ENCODE measurements around the gene FER1L5. TPM values are rescaled to one million over a fixed set of nuclear protein-coding genes. Genes with fewer than 3 reads are reported as not detected.
A peak's percentile ranks its signal among the peaks of the same experiment; 100 is the strongest.

The FER1L5 gene
- total RNA-seq, 2 donors from 2014 or later: not detected

DNA sequence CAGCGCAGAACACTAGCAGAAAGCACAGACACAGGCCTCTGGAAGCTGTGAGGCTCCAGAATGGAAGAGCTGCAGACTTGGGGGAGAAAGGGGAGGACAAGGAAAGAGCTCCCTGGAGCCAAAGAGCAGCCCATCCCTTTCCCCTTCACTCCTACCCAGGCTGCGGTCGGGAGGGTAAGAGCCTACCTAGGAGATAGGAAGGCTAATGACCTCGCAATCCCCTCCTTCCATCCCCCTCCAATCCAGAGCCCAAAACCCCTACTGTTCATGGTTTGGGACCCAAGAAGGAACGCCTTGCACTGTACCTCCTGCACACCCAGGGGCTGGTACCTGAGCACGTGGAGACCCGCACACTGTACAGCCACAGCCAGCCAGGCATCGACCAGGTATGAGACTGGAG lies 57.5 kb downstream of the FER1L5 start:
- H3K27ac Mint-ChIP-seq: no peak overlapping the region
- no peaks in the 10 kb centered on the region for H3K27me3 Mint-ChIP-seq
- no peak for DNase-seq (ENCODE audit: low spot score)
- H3K36me3 Mint-ChIP-seq: no peaks in the 10 kb centered on the region
- H3K4me3 Mint-ChIP-seq: no peak overlapping the region
- ATAC-seq: peak in 1 of 2 donors; percentile 8
- H3K9me3 Mint-ChIP-seq: no peaks in the 10 kb centered on the region
- no peaks in the 10 kb centered on the region for H3K4me1 Mint-ChIP-seq (ENCODE audit: low read depth in 2 of 2)

DNA sequence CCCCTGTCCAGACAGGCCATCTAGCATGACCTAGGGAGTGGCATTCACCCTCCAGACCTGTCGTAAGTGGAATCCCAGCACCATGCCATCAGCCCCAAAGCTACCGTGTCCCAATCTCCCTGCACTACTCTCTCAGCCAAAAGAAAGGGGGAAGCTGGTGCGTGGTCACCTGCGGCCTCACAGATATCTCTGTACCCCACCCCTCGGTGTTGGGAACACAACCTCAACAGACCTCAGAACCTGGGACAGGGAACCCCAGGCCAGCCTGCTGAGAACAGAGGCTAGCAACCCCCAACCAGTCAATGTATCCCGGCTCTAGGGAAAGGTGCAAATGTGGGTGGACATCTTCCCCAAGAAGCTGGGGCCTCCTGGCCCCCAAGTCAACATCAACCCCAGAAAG lies 59.1 kb downstream of the FER1L5 start:
- Mint-ChIP-seq H3K4me1 (ENCODE audit: low read depth in 2 of 2) (no peaks in the 10 kb centered on the region), H3K36me3 (no peaks in the 10 kb centered on the region), H3K27me3 (no peaks in the 10 kb centered on the region), H3K4me3 (no peak overlapping the region), H3K27ac (no peak overlapping the region), H3K9me3 (no peaks in the 10 kb centered on the region)
- DNase-seq (ENCODE audit: low spot score): no peak
- no peak for ATAC-seq

DNA sequence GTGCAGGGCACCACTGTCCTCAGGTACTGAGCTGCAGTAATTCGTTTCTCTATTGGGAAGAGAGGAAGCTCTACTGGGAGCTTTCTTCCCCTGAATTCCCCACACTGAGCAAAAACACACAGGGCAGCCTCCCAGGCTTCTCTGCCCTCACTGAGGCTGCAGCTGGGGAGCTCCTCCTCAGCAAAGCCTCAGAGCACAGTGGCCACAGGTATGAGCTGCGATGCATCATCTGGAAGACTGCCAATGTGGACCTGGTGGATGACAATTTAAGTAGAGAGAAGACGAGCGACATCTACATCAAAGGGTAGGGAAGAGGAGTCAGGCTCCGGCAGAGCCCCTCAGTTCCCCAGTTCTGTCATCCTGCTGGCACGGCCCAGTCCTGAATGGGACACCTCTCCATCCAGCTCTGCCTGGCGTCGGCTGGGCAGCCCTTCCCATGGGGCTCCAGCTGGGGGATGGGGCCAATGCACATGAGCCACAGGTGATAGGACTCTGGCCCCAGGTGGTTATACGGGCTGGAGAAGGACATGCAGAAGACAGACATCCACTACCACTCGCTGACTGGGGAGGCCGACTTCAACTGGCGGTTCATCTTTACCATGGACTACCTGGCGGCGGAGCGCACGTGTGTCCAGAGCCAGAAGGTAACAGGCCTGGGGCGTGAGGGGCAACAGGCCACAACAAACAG lies 59.7 kb downstream of the FER1L5 start:
- DNase-seq (ENCODE audit: low spot score) (no peak), ATAC-seq (peak in 1 of 2 donors; percentile 20)
- Mint-ChIP-seq H3K9me3 (no peaks in the 10 kb centered on the region), H3K27ac (no peak overlapping the region), H3K4me1 (ENCODE audit: low read depth in 2 of 2) (no peaks in the 10 kb centered on the region), H3K27me3 (no peaks in the 10 kb centered on the region), H3K4me3 (no peak overlapping the region), H3K36me3 (no peaks in the 10 kb centered on the region)

DNA sequence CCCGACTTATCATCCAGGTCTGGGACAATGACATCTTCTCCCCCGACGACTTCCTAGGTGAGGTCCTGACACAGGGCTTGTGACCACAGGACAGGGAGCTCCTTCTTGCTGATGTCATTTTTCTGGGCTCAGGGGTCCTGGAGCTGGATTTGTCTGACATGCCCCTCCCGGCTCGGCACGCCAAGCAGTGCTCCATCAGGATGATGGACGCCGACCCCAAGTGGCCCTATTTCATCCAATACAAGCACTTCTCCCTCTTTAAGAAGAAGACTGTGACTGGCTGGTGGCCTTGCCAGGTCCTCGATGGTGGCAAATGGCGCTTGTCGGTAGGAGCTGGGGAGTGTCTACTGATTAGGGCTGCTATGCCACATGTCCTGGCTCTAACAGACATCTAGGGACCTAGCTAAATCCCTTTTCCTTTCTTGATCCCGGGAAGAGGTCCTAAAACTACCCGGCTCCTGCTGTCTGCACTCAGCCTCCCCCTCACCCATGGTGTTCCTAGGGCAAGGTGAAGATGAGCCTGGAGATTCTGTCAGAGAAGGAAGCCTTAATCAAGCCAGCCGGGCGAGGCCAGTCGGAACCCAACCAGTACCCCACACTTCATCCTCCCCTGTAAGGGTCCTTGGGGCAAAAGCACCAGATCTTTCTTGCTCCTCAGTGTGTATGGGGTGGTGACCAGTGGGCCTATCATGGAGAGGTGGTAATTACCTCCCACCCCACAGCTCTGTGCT lies 60.6 kb downstream of the FER1L5 start:
- no peak overlapping the region for H3K4me3 Mint-ChIP-seq
- no peaks in the 10 kb centered on the region for H3K27me3 Mint-ChIP-seq
- H3K9me3 Mint-ChIP-seq: no peaks in the 10 kb centered on the region
- no peaks in the 10 kb centered on the region for H3K4me1 Mint-ChIP-seq (ENCODE audit: low read depth in 2 of 2)
- H3K27ac Mint-ChIP-seq: no peak overlapping the region
- no peaks in the 10 kb centered on the region for H3K36me3 Mint-ChIP-seq
- DNase-seq (ENCODE audit: low spot score): no peak
- ATAC-seq: no peak

DNA sequence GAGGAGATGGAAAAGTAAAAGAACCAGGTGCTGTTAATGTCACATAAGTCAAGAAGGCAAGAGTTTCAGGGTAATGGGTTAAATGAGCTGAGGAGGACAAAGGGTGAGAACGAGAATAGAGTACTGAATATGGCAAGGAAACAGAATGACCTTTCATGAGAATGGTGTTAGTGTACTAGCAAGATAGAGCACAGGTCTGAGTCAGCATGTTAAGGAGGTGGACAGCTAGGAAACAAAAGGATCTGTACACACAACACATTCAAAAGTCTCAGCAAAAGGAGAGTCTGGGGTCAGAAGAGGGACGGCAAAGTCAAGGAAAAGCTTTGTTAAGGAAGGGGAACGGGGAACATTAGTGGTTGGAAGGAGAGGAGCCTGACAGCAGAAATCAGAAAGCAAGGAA lies 68.4 kb downstream of the FER1L5 start:
- H3K9me3 Mint-ChIP-seq: no peaks in the 10 kb centered on the region
- DNase-seq (ENCODE audit: low spot score) (no peak), ATAC-seq (no peak)
- no peak overlapping the region for H3K4me3 Mint-ChIP-seq
- H3K27me3 Mint-ChIP-seq: no peaks in the 10 kb centered on the region
- peaks cover 7% of the 10 kb centered on the region for H3K36me3 Mint-ChIP-seq
- H3K4me1 Mint-ChIP-seq (ENCODE audit: low read depth in 2 of 2): no peaks in the 10 kb centered on the region
- no peak overlapping the region for H3K27ac Mint-ChIP-seq

DNA sequence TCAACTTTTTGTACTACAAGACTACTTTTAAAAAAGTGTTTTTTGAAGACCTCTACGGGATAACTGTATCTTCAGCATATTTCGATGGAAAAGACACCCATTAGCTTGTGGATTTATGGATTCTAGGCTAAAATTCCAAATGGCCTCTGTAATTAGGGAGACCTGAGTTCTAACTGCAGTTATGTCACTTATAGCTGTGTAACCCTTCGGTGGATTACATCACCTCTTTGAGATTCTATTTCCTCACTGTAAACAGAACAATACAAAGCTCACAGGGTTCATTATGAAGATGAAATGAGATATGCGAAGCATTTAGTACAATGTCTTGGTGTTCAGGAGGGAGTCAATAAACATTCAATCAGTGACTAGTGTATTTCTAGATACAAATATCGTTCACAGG lies 73.1 kb downstream of the FER1L5 start:
- ATAC-seq (no peak), DNase-seq (ENCODE audit: low spot score) (no peak)
- no peak overlapping the region for H3K4me3 Mint-ChIP-seq
- H3K9me3 Mint-ChIP-seq: no peaks in the 10 kb centered on the region
- H3K4me1 Mint-ChIP-seq (ENCODE audit: low read depth in 2 of 2): no peaks in the 10 kb centered on the region
- no peak overlapping the region for H3K27ac Mint-ChIP-seq
- H3K36me3 Mint-ChIP-seq: peaks cover 5% of the 10 kb centered on the region
- no peaks in the 10 kb centered on the region for H3K27me3 Mint-ChIP-seq

DNA sequence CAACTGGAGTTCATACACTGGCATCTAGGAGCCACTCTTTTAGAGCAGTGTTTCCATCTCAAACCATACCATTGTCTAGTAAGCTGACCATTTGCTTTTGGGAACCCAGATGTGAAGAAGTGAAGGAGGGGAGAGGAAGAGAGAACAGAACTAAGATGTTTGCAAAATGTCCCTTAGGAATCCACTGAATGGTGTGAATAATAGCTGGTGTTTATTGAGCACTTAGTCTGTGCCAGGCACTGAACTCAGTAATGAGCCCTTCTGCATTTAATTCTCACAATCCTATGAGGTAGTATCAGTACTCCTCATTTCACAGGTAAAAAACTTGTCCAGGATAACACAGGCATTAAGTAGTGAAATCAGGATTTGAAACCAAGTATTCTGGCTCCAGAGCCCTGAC lies 73.8 kb downstream of the FER1L5 start:
- DNase-seq (ENCODE audit: low spot score) (no peak), ATAC-seq (no peak)
- Mint-ChIP-seq H3K36me3 (no peaks in the 10 kb centered on the region), H3K27ac (no peak overlapping the region), H3K9me3 (no peaks in the 10 kb centered on the region), H3K4me3 (no peak overlapping the region), H3K4me1 (ENCODE audit: low read depth in 2 of 2) (no peaks in the 10 kb centered on the region), H3K27me3 (no peaks in the 10 kb centered on the region)

DNA sequence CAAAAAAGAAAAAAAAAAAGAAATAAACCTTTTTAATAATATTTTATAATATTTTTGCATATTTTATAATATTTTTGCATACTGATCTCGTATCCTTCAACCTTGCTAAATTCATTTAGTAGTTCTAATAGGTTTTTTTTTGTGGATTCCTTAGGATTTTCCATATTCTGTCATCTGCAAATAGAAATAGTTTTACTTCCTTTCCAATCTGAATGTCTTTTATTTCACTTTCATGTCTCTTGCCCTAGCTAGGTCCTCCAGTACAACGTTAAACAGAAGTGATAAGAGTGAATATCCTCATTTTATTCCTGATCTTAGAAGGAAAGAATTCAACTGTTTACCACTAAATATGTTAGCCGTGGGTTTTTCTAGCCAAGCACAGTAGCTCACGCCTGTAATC lies 83.6 kb downstream of the FER1L5 start:
- no peak overlapping the region for H3K27ac Mint-ChIP-seq

DNA sequence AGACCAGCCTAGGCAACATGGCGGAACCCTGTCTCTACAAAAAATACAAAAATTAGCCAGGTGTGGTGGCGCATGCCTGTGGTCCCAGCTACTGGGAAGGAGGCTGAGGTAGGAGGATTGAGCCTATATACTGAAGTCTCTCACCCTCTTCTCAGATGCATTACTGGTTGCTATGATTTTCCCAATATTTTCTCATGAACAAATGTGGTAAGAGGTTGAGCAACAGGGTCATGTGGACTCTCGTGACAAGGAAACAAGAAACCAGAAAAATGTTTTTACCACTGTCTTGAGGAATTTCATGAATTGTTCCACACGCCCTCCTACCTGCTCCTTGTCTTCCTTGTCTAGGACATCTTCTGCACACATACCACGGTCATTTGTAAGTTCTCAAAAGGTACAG lies 84.9 kb downstream of the FER1L5 start:
- Mint-ChIP-seq H3K4me3 (no peak overlapping the region), H3K27ac (no peak overlapping the region), H3K27me3 (no peaks in the 10 kb centered on the region), H3K36me3 (peaks cover 12% of the 10 kb centered on the region), H3K9me3 (no peaks in the 10 kb centered on the region), H3K4me1 (ENCODE audit: low read depth in 2 of 2) (no peaks in the 10 kb centered on the region)
- ATAC-seq (no peak), DNase-seq (ENCODE audit: low spot score) (no peak)

More for the DNA sequence above, 83.6 kb downstream of the FER1L5 start:
- DNase-seq (ENCODE audit: low spot score) (no peak), ATAC-seq (no peak)
- Mint-ChIP-seq H3K4me1 (ENCODE audit: low read depth in 2 of 2) (no peaks in the 10 kb centered on the region), H3K9me3 (no peaks in the 10 kb centered on the region), H3K4me3 (no peak overlapping the region), H3K27me3 (no peaks in the 10 kb centered on the region), H3K36me3 (peaks cover 12% of the 10 kb centered on the region)

DNA sequence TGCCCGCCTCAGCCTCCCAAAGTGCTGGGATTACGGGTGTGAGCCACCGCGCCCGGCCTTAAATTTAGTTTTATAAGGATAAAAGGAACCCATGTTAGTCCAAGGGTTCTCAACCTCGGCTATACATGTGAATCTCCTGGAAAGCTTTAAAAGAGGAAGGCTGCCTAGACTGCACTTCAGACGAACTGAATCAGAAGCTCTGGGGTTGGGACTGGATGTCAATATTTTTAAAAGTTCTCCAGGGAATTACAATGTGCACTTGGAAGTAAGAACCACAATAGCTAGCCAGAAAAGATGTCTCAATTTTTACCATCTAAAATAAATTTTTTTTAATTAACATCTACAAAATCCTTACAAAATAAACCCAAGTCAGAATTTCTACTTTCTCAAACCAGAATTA lies 87.2 kb downstream of the FER1L5 start:
- Mint-ChIP-seq H3K4me1 (ENCODE audit: low read depth in 2 of 2) (no peaks in the 10 kb centered on the region), H3K27me3 (no peaks in the 10 kb centered on the region), H3K27ac (no peak overlapping the region), H3K4me3 (no peak overlapping the region), H3K9me3 (no peaks in the 10 kb centered on the region), H3K36me3 (peaks cover 27% of the 10 kb centered on the region)
- ATAC-seq (no peak), DNase-seq (ENCODE audit: low spot score) (no peak)

DNA sequence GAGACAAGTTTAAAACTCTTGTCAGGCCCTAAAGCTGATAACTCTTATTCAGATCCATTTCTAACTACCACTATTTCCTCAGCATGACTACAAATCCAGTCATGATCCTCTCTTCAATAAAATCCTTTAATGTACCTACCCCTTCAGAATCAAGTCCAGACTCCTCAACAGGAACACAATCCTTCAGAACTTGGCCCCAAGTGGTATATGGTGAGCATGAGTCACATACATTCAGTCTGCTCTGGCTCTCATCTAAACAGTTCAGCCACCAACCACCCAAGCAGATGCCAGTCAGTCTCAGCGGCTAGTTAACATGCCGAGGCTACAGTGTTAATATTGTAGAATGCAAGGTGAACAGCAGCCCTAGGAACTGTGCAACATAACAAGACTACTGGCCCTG lies 87.6 kb downstream of the FER1L5 start:
- no peak overlapping the region for H3K4me3 Mint-ChIP-seq
- H3K27me3 Mint-ChIP-seq: no peaks in the 10 kb centered on the region
- no peak for DNase-seq (ENCODE audit: low spot score)
- ATAC-seq: no peak
- no peaks in the 10 kb centered on the region for H3K9me3 Mint-ChIP-seq
- no peak overlapping the region for H3K27ac Mint-ChIP-seq
- H3K36me3 Mint-ChIP-seq: peaks cover 30% of the 10 kb centered on the region
- peaks cover 2 to 4% of the 10 kb centered on the region in 2 donors for H3K4me1 Mint-ChIP-seq (ENCODE audit: low read depth in 2 of 2)

DNA sequence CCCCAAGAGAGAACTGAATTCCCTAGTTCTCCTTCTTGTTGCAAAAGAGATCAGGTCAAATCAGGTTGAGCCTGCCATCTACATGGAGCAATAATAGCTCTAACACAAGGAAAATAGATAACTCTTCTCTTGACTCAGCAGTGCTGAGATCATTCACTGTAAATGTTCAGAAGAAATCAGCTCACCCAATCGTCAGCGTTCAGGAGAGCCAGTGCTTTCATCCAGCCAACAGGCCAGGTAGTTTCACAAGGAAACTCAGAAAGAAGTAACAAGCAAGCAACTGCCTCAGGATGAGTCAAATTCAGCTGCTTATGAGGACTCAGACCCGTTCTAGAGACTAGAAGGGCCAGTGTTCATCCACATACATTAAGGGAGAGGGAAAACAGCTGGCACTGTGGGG lies 91.4 kb downstream of the FER1L5 start:
- Mint-ChIP-seq H3K4me3 (no peak overlapping the region), H3K27ac (no peak overlapping the region), H3K4me1 (ENCODE audit: low read depth in 2 of 2) (peaks cover 8 to 12% of the 10 kb centered on the region in 2 donors), H3K27me3 (no peaks in the 10 kb centered on the region), H3K9me3 (no peaks in the 10 kb centered on the region), H3K36me3 (peaks cover 23% of the 10 kb centered on the region)
- ATAC-seq: no peak
- DNase-seq (ENCODE audit: low spot score): no peak

DNA sequence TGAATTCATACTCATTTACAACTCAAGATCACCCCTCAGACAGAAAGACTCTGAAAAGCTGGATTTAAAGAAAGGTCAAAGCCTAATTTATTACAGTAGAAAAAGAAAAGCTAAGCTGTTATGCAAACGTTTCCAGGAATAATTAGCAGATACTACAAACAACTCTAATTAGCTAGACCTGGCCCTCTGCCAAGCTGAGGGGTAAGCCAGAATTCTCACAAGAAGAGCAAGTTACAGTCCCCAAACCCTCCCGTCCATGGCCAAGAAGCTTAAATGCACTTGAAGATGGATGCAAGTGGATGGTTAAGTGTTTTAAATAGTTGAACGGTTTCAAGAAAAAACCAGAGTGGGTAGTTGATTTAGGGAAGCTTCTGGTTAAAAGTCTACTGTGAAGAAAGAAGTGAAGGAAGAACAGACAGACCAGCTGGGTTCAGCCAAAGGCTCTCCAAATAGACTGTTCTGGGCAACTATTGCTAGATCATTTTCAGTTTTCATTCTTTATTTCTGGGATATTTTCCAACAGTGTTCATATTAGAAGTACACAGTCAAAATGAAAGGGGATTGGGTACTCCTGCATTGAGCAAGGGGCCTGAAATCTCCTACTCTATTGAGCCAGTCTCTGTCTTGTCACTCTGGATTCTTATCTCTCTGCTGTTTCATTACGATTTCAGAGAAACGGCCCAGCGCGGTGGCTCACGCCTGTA lies 92.5 kb downstream of the FER1L5 start:
- Mint-ChIP-seq H3K4me1 (ENCODE audit: low read depth in 2 of 2) (peaks cover 17 to 23% of the 10 kb centered on the region in 2 donors), H3K9me3 (no peaks in the 10 kb centered on the region), H3K4me3 (no peak overlapping the region), H3K36me3 (peaks cover 22% of the 10 kb centered on the region), H3K27ac (no peak overlapping the region), H3K27me3 (no peaks in the 10 kb centered on the region)
- ATAC-seq: no peak
- DNase-seq (ENCODE audit: low spot score): no peak

DNA sequence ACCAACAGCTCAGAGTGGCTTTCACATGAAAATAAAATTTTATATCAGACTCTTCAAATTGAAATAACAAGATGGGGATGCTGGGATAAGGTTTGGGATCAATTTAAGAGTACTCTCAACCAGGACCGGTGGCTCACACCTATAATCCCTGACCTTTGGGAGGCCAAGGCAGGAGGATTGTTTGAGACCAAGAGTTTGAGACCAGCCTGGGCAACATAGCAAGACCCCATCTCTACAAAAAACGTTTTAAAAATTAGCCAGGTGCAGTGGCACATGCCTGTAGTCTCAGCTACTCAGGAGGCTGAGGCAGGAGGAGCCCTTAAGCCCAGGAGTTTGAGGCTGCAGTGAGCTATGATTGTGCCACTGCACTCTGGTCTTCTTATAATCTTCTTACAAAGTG lies 94.7 kb downstream of the FER1L5 start:
- Mint-ChIP-seq H3K36me3 (peaks cover 18% of the 10 kb centered on the region), H3K4me1 (ENCODE audit: low read depth in 2 of 2) (peaks cover 25 to 28% of the 10 kb centered on the region in 2 donors), H3K4me3 (no peak overlapping the region), H3K9me3 (no peaks in the 10 kb centered on the region), H3K27me3 (no peaks in the 10 kb centered on the region), H3K27ac (no peak overlapping the region)
- ATAC-seq: no peak
- DNase-seq (ENCODE audit: low spot score): no peak
